K562 (cell line): ENCODE results near the gene ARHGAP30. TPM values are rescaled to one million over a fixed set of nuclear protein-coding genes. Genes with fewer than 3 reads are reported as not detected.
A peak's percentile ranks its signal among the peaks of the same experiment; 100 is the strongest.

Source experiments
- BMI1 ChIP-seq: fragments of 150-350 bp; IDR thresholded peaks from 2 replicates; pipeline ENCODE4 v1.6.1; 2014; ENCODE audit warnings: low read length
- DDX20 ChIP-seq: fragments of 450-650 bp; IDR thresholded peaks from 2 replicates; pipeline ENCODE4 v1.6.1; 2016; ENCODE audit warnings: missing genetic modification characterization, low read depth, mild to moderate bottlenecking, missing compliant biosample characterization, moderate library complexity
- FOXK1 ChIP-seq: sonication (generic); formaldehyde crosslinking; IDR thresholded peaks from 2 replicates; pipeline ENCODE4 v1.8.0; 2022; ENCODE audit warnings: missing genetic modification reagents, mild to moderate bottlenecking, borderline replicate concordance
- KDM2B ChIP-seq: fragments of 250-450 bp; sonication (Bioruptor Pico); IDR thresholded peaks from 2 replicates; pipeline ENCODE4 v1.8.0; 2021; ENCODE audit warnings: mild to moderate bottlenecking, moderate library complexity
- MCM3 ChIP-seq: fragments of 450-650 bp; IDR thresholded peaks from 2 replicates; pipeline ENCODE4 v1.6.1; 2016
- NBN ChIP-seq: fragments of 450-650 bp; IDR thresholded peaks from 2 replicates; pipeline ENCODE4 v1.6.1; 2016; ENCODE audit warnings: low read depth, mild to moderate bottlenecking
- NFYB ChIP-seq: IDR thresholded peaks from 2 replicates; pipeline ENCODE4 v1.6.1; 2011; ENCODE audit warnings: mild to moderate bottlenecking, moderate library complexity; ENCODE audit not compliant: insufficient read length; ENCODE audit errors: extremely low read depth
- POU5F1 ChIP-seq: fragments of 150-350 bp; IDR thresholded peaks from 2 replicates; pipeline ENCODE4 v1.6.1; 2014; ENCODE audit warnings: borderline replicate concordance, low read length, low read depth, mild to moderate bottlenecking; ENCODE audit not compliant: partially characterized antibody
- SMARCC2 ChIP-seq: fragments of 450-650 bp; IDR thresholded peaks from 2 replicates; pipeline ENCODE4 v1.6.1; 2017; ENCODE audit warnings: antibody characterized with exemption, moderate library complexity, mild to moderate bottlenecking, low read depth
- ZNF121 ChIP-seq: sonication (generic); formaldehyde crosslinking; conservative IDR thresholded peaks from 2 replicates; pipeline ENCODE4 v1.8.0; 2022; ENCODE audit warnings: missing genetic modification reagents
- ZNF146 ChIP-seq: IDR thresholded peaks from one replicate; pipeline ENCODE4 v1.6.1; 2018; ENCODE audit warnings: missing compliant biosample characterization; ENCODE audit not compliant: unreplicated experiment
- ZNF436 ChIP-seq: fragments of 250-450, 450-650 bp; sonication (Bioruptor Pico); formaldehyde crosslinking; IDR thresholded peaks from 2 replicates; pipeline ENCODE4 v1.7.0; 2020; ENCODE audit warnings: mild to moderate bottlenecking
- ZNF444 ChIP-seq: fragments of 250-450 bp; sonication (Bioruptor Pico); IDR thresholded peaks from 2 replicates; pipeline ENCODE4 v1.4.0; 2020; ENCODE audit warnings: mild to moderate bottlenecking, moderate library complexity
- ZNF507 ChIP-seq: conservative IDR thresholded peaks from 2 replicates; pipeline ENCODE4 v1.6.1; 2017; ENCODE audit warnings: missing genetic modification characterization, missing compliant biosample characterization
- ZNF778 ChIP-seq: fragments of 450-650 bp; formaldehyde crosslinking; IDR thresholded peaks from 2 replicates; pipeline ENCODE4 v1.4.0; 2020; ENCODE audit warnings: mild to moderate bottlenecking, moderate library complexity
- polyA plus RNA-seq, 8 experiments: library from polyadenylated mRNA; depleted of rRNA in 4 of 8; stranded (reverse) in 5 of 8; unstranded in 3 of 8; fragments of >200 nt; fragmentation: Nextera tagmentation in 2 of 8; fragmentation: Illumina TruSeq in 1 of 8; extraction: Ambion mirVana in 2 of 8; extraction: Trizol in 1 of 8; gene quantifications; 2 replicates each; pipeline versions ENCODE4 v1.2.1 to v1.2.3, GENCODE V29; 2011 to 2014; ENCODE audit warnings: inconsistent platforms in 1 of 8, missing spikeins in 1 of 8
- total RNA-seq, 7 experiments: library from RNA; depleted of rRNA in 6 of 7; stranded (reverse); fragments of >200 nt in 6 of 7; fragmentation: Illumina TruSeq in 2 of 7; extraction: Trizol in 2 of 7; gene quantifications; 2 replicates each; pipeline versions ENCODE4 v1.2.1 to v1.2.3, GENCODE V29; 2011 to 2021; ENCODE audit warnings: low replicate concordance in 1 of 7
- TF ChIP-seq, protein P1 (sequence below): fragments of 250-450 bp; sonication (Bioruptor Pico); IDR thresholded peaks from 2 replicates; pipeline ENCODE4 v1.8.0; 2021; ENCODE audit warnings: moderate library complexity, mild to moderate bottlenecking, inconsistent platforms
- TF ChIP-seq, protein P2 (sequence below): sonication (generic); formaldehyde crosslinking; IDR thresholded peaks from 2 replicates; pipeline ENCODE4 v1.8.1; 2023; ENCODE audit warnings: mild to moderate bottlenecking, missing genetic modification reagents, moderate library complexity
- TF ChIP-seq, protein P3 (sequence below): fragments of 450-650 bp; formaldehyde crosslinking; IDR thresholded peaks from 2 replicates; pipeline ENCODE4 v1.4.0; 2020; ENCODE audit warnings: mild to moderate bottlenecking, moderate library complexity

Gene ARHGAP30
- total and polyA plus RNA-seq, 9 of the 15 experiments (the other 6 are each of a cell fraction or from before 2014, with no cell fraction given): 0.01 to 0.73 (median 0.12) TPM

- TF ChIP-seq ZNF146: no peak
- TF ChIP-seq MCM3: no peak
- no peak for TF ChIP-seq KDM2B (CRISPR knock-in tag)
- TF ChIP-seq ZNF778 (CRISPR knock-in tag): no peak
- TF ChIP-seq FOXK1 (CRISPR knock-in tag): 0 out of 2 replicates have a peak, but pooled peaks have one; percentile 63
- TF ChIP-seq, protein P1, sequence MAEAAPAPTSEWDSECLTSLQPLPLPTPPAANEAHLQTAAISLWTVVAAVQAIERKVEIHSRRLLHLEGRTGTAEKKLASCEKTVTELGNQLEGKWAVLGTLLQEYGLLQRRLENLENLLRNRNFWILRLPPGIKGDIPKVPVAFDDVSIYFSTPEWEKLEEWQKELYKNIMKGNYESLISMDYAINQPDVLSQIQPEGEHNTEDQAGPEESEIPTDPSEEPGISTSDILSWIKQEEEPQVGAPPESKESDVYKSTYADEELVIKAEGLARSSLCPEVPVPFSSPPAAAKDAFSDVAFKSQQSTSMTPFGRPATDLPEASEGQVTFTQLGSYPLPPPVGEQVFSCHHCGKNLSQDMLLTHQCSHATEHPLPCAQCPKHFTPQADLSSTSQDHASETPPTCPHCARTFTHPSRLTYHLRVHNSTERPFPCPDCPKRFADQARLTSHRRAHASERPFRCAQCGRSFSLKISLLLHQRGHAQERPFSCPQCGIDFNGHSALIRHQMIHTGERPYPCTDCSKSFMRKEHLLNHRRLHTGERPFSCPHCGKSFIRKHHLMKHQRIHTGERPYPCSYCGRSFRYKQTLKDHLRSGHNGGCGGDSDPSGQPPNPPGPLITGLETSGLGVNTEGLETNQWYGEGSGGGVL (CRISPR knock-in tag): no peak
- TF ChIP-seq POU5F1: no peak
- no peak for TF ChIP-seq DDX20 (tag)
- TF ChIP-seq BMI1: no peak
- no peak for TF ChIP-seq ZNF507 (tag)
- TF ChIP-seq ZNF436 (CRISPR knock-in tag): no peak
- no peak for TF ChIP-seq ZNF444 (CRISPR knock-in tag)
- peak; percentile 92 for TF ChIP-seq NBN
- TF ChIP-seq, protein P2, sequence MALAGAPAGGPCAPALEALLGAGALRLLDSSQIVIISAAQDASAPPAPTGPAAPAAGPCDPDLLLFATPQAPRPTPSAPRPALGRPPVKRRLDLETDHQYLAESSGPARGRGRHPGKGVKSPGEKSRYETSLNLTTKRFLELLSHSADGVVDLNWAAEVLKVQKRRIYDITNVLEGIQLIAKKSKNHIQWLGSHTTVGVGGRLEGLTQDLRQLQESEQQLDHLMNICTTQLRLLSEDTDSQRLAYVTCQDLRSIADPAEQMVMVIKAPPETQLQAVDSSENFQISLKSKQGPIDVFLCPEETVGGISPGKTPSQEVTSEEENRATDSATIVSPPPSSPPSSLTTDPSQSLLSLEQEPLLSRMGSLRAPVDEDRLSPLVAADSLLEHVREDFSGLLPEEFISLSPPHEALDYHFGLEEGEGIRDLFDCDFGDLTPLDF (CRISPR knock-in tag): 0 out of 2 replicates have a peak, but pooled peaks have one; percentile 42
- TF ChIP-seq, protein P3, sequence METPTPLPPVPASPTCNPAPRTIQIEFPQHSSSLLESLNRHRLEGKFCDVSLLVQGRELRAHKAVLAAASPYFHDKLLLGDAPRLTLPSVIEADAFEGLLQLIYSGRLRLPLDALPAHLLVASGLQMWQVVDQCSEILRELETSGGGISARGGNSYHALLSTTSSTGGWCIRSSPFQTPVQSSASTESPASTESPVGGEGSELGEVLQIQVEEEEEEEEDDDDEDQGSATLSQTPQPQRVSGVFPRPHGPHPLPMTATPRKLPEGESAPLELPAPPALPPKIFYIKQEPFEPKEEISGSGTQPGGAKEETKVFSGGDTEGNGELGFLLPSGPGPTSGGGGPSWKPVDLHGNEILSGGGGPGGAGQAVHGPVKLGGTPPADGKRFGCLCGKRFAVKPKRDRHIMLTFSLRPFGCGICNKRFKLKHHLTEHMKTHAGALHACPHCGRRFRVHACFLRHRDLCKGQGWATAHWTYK: peak; percentile 74; the same call in 1 of the 2 replicates
- TF ChIP-seq NFYB: no peak
- no peak for TF ChIP-seq ZNF121 (CRISPR knock-in tag)
- peak; percentile 41; the same call in 1 of the 2 replicates for TF ChIP-seq SMARCC2
Observed at GRCh38 chr1:161020509-161021164, 49.1 kb downstream of the ARHGAP30 start, which contains the start of gene F11R (continued).
